Measurements from ENCODE around the gene MRAP. TPM values are rescaled to one million over a fixed set of nuclear protein-coding genes. Genes with fewer than 3 reads are reported as not detected.
A peak's percentile ranks its signal among the peaks of the same experiment; 100 is the strongest.

MRAP gene
- total and polyA plus RNA-seq, 9 of the 15 experiments (the other 6 are each of a cell fraction or from before 2014, with no cell fraction given), result 0.63 to 2.3 TPM; not detected in 7

DNA sequence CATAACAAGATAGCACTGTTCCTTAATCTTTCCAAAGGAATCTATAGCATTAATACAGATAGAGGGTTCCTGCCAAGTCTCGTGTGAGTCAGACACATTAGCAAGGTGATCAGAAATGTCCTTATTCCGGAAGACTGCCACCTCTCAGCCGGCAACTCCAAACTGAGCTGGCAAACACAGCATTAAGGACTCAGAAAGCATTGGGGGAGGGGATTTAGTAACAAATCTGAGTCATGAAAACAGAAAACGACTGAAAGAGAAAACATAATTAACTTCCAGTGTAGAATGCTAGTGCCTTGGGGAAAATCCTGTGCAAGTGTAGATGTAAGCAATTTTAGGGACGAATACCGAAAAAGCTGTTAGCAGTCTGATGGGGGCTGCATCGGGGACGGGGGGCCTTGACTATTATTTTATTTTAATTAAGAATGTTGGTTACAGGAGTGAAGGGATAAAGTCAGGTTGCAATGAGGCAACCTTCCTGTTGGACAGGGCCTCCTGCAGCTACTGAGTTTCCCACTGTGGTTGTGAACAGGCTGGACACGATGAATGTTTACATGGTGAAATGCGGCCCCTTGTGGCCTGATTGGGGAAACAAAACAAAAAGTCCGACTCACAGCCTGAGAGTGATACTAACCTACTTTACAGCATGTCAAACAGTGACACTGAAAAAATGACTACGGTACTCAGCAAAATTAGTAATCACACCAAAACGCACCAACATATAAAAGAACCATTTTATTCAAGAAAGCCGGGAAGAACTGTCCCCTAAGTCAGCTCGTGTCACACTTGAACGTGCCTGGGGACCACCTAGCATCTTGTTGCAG lies 40.5 kb upstream of the MRAP start (continued):
- TF ChIP-seq ZKSCAN1 (IDR thresholded peaks at IDR 0.05; ENCODE audit: low read depth, low read length), result no peak
- TF ChIP-seq, protein P1, sequence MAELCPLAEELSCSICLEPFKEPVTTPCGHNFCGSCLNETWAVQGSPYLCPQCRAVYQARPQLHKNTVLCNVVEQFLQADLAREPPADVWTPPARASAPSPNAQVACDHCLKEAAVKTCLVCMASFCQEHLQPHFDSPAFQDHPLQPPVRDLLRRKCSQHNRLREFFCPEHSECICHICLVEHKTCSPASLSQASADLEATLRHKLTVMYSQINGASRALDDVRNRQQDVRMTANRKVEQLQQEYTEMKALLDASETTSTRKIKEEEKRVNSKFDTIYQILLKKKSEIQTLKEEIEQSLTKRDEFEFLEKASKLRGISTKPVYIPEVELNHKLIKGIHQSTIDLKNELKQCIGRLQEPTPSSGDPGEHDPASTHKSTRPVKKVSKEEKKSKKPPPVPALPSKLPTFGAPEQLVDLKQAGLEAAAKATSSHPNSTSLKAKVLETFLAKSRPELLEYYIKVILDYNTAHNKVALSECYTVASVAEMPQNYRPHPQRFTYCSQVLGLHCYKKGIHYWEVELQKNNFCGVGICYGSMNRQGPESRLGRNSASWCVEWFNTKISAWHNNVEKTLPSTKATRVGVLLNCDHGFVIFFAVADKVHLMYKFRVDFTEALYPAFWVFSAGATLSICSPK (IDR thresholded peaks at IDR 0.05; ENCODE audit: borderline replicate concordance), result no peak
- TF ChIP-seq ZNF134 (CRISPR knock-in tag; conservative IDR thresholded peaks at IDR 0.05), result no peak
- TF ChIP-seq CCNT2 (IDR thresholded peaks at IDR 0.05; ENCODE audit: borderline replicate concordance, extremely low read depth, insufficient read length, low read depth, low read length), result no peak
- TF ChIP-seq U2AF1 (optimal IDR thresholded peaks at IDR 0.05; ENCODE audit: low read depth, low read length), result no peak
- TF ChIP-seq SRF (CRISPR knock-in tag; IDR thresholded peaks at IDR 0.05), result no peak
- TF ChIP-seq ZC3H11A (IDR thresholded peaks at IDR 0.05; ENCODE audit: low read depth, low read length), result no peak
- TF ChIP-seq TFAP4 (CRISPR knock-in tag; IDR thresholded peaks at IDR 0.05; ENCODE audit: borderline replicate concordance), result no peak
- TF ChIP-seq ZNF696 (CRISPR knock-in tag; conservative IDR thresholded peaks at IDR 0.05), result no peak
- no peak for TF ChIP-seq ZNF232 (CRISPR knock-in tag; IDR thresholded peaks at IDR 0.05)
- no peak for TF ChIP-seq DLX4 (CRISPR knock-in tag; IDR thresholded peaks at IDR 0.05)
- no peak for TF ChIP-seq THRAP3 (IDR thresholded peaks at IDR 0.05; ENCODE audit: borderline replicate concordance)
- TF ChIP-seq RCOR1 (IDR thresholded peaks at IDR 0.05; ENCODE audit: borderline replicate concordance in 1 of 2, low read depth in 2 of 2, low read length in 2 of 2), result no peak
- TF ChIP-seq ZZZ3 (IDR thresholded peaks at IDR 0.05), result no peak
- peak; percentile 80 for TF ChIP-seq ARID2 (IDR thresholded peaks at IDR 0.05)
- TF ChIP-seq U2AF2 (optimal IDR thresholded peaks at IDR 0.05; ENCODE audit: low read depth, low read length), result no peak
- no peak for TF ChIP-seq E2F8 (IDR thresholded peaks at IDR 0.05; ENCODE audit: low read depth, partially characterized antibody)
- no peak for TF ChIP-seq EP400 (IDR thresholded peaks at IDR 0.05)
- TF ChIP-seq ZNF274 (IDR thresholded peaks at IDR 0.05; ENCODE audit: borderline replicate concordance, low read depth, low read length), result no peak
- TF ChIP-seq STAG1 (CRISPR knock-in tag; IDR thresholded peaks at IDR 0.05; ENCODE audit: borderline replicate concordance), result peak; percentile 59; the same call in 1 of the 2 replicates

All from K562 (cell line).